HEK293T (cell line): ENCODE results near the gene TBCK.

Source experiments
- BHLHE40 ChIP-seq: fragments of 450-650 bp; IDR thresholded peaks from 2 replicates; pipeline ENCODE4 v1.6.1; 2016; ENCODE audit warnings: mild to moderate bottlenecking, moderate library complexity, borderline replicate concordance
- FOXM1 ChIP-seq: fragments of 450-650 bp; IDR thresholded peaks from 2 replicates; pipeline ENCODE4 v1.6.1; 2017; ENCODE audit warnings: mild to moderate bottlenecking, borderline replicate concordance

DNA sequence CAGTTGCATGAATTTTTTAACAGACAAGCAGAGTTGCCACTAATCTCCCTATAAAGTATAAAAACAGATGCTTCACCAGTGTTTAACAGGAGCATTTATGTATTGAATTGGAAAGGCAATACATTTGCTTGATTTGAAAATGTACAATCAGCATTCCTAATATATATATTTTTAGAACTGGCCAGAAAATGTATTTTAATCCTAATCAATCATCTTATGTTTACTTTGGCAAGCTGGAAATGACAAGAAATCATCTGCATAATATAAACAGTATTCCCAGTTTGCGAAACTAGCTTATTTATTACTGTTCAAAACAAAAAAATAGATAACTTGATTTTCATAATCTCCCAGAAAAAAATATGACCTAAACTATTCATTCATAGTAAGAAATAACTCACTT, 123.9 kb downstream of the TBCK start:
- TF ChIP-seq BHLHE40 (no peak), FOXM1 (no peak)
